Measurements from ENCODE around the gene SCCPDH. TPM values are rescaled to one million over a fixed set of nuclear protein-coding genes. Genes with fewer than 3 reads are reported as not detected.

Gene SCCPDH
- total and polyA plus RNA-seq, 2 of the 13 experiments (the other 11 are each of a cell fraction or from before 2014, with no cell fraction given) = 36.7 to 62.3 TPM

DNA sequence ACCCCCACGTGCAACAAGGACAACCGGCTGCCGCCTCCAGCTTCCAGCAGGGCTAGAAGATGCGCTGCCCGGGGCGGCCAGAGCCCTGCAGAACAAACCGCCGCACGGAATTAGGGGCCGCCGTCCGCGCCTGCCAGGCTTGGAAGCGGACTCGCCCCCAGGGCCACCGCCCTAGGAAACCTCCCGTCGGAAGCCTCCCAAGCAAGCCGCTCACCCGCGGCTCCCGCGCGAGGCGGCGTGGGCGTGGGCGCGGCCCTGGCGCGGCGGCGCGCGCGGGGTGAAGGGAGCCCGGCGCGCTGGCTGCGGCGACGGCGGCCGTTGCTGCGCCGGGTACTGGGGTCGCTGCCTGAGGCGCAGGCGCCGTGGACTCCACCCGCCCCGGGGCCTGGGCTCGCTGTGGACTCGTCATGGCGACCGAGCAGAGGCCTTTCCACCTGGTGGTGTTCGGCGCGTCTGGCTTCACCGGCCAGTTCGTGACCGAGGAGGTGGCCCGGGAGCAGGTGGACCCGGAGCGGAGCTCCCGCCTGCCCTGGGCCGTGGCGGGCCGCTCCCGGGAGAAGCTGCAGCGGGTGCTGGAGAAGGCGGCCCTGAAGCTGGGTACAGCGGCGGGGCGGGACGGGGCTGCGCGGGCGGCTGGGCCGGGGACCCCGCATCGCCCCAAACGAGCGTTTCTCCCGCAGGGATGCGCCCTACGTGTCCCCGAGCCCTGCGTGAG lies at the start of gene SCCPDH (continued):
- TF ChIP-seq, protein P1, sequence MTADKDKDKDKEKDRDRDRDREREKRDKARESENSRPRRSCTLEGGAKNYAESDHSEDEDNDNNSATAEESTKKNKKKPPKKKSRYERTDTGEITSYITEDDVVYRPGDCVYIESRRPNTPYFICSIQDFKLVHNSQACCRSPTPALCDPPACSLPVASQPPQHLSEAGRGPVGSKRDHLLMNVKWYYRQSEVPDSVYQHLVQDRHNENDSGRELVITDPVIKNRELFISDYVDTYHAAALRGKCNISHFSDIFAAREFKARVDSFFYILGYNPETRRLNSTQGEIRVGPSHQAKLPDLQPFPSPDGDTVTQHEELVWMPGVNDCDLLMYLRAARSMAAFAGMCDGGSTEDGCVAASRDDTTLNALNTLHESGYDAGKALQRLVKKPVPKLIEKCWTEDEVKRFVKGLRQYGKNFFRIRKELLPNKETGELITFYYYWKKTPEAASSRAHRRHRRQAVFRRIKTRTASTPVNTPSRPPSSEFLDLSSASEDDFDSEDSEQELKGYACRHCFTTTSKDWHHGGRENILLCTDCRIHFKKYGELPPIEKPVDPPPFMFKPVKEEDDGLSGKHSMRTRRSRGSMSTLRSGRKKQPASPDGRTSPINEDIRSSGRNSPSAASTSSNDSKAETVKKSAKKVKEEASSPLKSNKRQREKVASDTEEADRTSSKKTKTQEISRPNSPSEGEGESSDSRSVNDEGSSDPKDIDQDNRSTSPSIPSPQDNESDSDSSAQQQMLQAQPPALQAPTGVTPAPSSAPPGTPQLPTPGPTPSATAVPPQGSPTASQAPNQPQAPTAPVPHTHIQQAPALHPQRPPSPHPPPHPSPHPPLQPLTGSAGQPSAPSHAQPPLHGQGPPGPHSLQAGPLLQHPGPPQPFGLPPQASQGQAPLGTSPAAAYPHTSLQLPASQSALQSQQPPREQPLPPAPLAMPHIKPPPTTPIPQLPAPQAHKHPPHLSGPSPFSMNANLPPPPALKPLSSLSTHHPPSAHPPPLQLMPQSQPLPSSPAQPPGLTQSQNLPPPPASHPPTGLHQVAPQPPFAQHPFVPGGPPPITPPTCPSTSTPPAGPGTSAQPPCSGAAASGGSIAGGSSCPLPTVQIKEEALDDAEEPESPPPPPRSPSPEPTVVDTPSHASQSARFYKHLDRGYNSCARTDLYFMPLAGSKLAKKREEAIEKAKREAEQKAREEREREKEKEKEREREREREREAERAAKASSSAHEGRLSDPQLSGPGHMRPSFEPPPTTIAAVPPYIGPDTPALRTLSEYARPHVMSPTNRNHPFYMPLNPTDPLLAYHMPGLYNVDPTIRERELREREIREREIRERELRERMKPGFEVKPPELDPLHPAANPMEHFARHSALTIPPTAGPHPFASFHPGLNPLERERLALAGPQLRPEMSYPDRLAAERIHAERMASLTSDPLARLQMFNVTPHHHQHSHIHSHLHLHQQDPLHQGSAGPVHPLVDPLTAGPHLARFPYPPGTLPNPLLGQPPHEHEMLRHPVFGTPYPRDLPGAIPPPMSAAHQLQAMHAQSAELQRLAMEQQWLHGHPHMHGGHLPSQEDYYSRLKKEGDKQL (CRISPR knock-in tag; IDR thresholded peaks at IDR 0.05; ENCODE audit: low read depth) = no peak
- TF ChIP-seq ZNF570 (CRISPR knock-in tag; IDR thresholded peaks at IDR 0.05; ENCODE audit: borderline replicate concordance) (no peak), NCOA5 (CRISPR knock-in tag; IDR thresholded peaks at IDR 0.05) (no peak), REXO4 (CRISPR knock-in tag; IDR thresholded peaks at IDR 0.05; ENCODE audit: borderline replicate concordance) (no peak), TRIM24 (CRISPR knock-in tag; IDR thresholded peaks at IDR 0.05) (no peak), MYC (CRISPR knock-in tag; IDR thresholded peaks at IDR 0.05; ENCODE audit: borderline replicate concordance) (peak; percentile 78), ZFP1 (CRISPR knock-in tag; IDR thresholded peaks at IDR 0.05) (no peak), ZNF235 (CRISPR knock-in tag; IDR thresholded peaks at IDR 0.05; ENCODE audit: borderline replicate concordance) (peak; percentile 89), DNMT3B (CRISPR knock-in tag; conservative IDR thresholded peaks at IDR 0.05) (no peak), RAD51 (IDR thresholded peaks at IDR 0.05; ENCODE audit: borderline replicate concordance) (no peak), GABPA (IDR thresholded peaks at IDR 0.05; ENCODE audit: low read depth, low read length) (no peak), GABPA (CRISPR knock-in tag; IDR thresholded peaks at IDR 0.05; ENCODE audit: low read depth) (no peak), ZNF660 (CRISPR knock-in tag; IDR thresholded peaks at IDR 0.05; ENCODE audit: borderline replicate concordance, low read depth) (no peak), ZNF337 (CRISPR knock-in tag; IDR thresholded peaks at IDR 0.05; ENCODE audit: borderline replicate concordance, low read depth) (no peak), NFKBIZ (CRISPR knock-in tag; IDR thresholded peaks at IDR 0.05) (no peak)
- TF ChIP-seq, protein P2, sequence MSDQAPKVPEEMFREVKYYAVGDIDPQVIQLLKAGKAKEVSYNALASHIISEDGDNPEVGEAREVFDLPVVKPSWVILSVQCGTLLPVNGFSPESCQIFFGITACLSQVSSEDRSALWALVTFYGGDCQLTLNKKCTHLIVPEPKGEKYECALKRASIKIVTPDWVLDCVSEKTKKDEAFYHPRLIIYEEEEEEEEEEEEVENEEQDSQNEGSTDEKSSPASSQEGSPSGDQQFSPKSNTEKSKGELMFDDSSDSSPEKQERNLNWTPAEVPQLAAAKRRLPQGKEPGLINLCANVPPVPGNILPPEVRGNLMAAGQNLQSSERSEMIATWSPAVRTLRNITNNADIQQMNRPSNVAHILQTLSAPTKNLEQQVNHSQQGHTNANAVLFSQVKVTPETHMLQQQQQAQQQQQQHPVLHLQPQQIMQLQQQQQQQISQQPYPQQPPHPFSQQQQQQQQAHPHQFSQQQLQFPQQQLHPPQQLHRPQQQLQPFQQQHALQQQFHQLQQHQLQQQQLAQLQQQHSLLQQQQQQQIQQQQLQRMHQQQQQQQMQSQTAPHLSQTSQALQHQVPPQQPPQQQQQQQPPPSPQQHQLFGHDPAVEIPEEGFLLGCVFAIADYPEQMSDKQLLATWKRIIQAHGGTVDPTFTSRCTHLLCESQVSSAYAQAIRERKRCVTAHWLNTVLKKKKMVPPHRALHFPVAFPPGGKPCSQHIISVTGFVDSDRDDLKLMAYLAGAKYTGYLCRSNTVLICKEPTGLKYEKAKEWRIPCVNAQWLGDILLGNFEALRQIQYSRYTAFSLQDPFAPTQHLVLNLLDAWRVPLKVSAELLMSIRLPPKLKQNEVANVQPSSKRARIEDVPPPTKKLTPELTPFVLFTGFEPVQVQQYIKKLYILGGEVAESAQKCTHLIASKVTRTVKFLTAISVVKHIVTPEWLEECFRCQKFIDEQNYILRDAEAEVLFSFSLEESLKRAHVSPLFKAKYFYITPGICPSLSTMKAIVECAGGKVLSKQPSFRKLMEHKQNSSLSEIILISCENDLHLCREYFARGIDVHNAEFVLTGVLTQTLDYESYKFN (CRISPR knock-in tag; conservative IDR thresholded peaks at IDR 0.05) = 0 out of 2 replicates have a peak, but pooled peaks have one; percentile 9
- TF ChIP-seq, protein P3, sequence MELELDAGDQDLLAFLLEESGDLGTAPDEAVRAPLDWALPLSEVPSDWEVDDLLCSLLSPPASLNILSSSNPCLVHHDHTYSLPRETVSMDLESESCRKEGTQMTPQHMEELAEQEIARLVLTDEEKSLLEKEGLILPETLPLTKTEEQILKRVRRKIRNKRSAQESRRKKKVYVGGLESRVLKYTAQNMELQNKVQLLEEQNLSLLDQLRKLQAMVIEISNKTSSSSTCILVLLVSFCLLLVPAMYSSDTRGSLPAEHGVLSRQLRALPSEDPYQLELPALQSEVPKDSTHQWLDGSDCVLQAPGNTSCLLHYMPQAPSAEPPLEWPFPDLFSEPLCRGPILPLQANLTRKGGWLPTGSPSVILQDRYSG (CRISPR knock-in tag; IDR thresholded peaks at IDR 0.05) = 0 out of 2 replicates have a peak, but pooled peaks have one; percentile 33
- TF ChIP-seq, protein P4, sequence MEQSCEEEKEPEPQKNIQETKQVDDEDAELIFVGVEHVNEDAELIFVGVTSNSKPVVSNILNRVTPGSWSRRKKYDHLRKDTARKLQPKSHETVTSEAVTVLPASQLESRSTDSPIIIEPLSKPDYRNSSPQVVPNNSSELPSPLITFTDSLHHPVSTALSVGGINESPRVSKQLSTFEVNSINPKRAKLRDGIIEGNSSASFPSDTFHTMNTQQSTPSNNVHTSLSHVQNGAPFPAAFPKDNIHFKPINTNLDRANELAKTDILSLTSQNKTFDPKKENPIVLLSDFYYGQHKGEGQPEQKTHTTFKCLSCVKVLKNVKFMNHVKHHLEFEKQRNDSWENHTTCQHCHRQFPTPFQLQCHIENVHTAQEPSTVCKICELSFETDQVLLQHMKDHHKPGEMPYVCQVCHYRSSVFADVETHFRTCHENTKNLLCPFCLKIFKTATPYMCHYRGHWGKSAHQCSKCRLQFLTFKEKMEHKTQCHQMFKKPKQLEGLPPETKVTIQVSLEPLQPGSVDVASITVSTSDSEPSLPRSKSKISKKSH (CRISPR knock-in tag; IDR thresholded peaks at IDR 0.05; ENCODE audit: borderline replicate concordance) = peak; percentile 49

Measured in HepG2 (cell line).